Testis (tissue), 3 donors: Measurements from ENCODE around the gene SEC24D. TPM values are rescaled to one million over a fixed set of nuclear protein-coding genes. Genes with fewer than 3 reads are reported as not detected.
A peak's percentile ranks its signal among the peaks of the same experiment; 100 is the strongest.

Source experiments
- DNase-seq: peaks from one replicate; pipeline ENCODE4 v3.0.0-alpha.2; 2019
- H3K27ac ChIP-seq, 2 donors: fragments of 200-600 bp; sonication (generic); one replicate each; pipeline ENCODE4 v1.5.1; 2019
- H3K27me3 ChIP-seq: fragments of 200-600 bp; sonication (generic); one replicate; pipeline ENCODE4 v1.5.1; 2019
- H3K36me3 ChIP-seq: fragments of 200-600 bp; sonication (generic); one replicate; pipeline ENCODE4 v1.5.1; 2017; ENCODE audit warnings: low read depth; ENCODE audit errors: missing control alignments
- H3K4me1 ChIP-seq: fragments of 200-600 bp; sonication (generic); one replicate; pipeline ENCODE4 v1.5.1; 2019
- H3K4me3 ChIP-seq, 2 donors: fragments of 200-600 bp; sonication (generic); one replicate each; pipeline ENCODE4 v1.5.1; 2017 to 2019
- H3K9me3 ChIP-seq: fragments of 200-600 bp; sonication (generic); one replicate; pipeline ENCODE4 v1.5.1; 2017
- POLR2A ChIP-seq: fragments of 450-650 bp; IDR thresholded peaks from one replicate; pipeline ENCODE4 v1.6.1; 2017; ENCODE audit warnings: antibody characterized with exemption, mild to moderate bottlenecking, moderate library complexity
- WGBS, 2 donors: methylation state at CpG; one replicate each; pipeline ENCODE4 v1.1.5; 2018; 5-methylcytosine and 5-hydroxymethylcytosine counted together
- intact Hi-C: fragments of 100-400 bp; cut with DNase I; formaldehyde crosslinking; loops from one replicate; pipeline ENCODE4 v1.15.1; 2023; ENCODE audit warnings: low total_unique reads
- polyA plus RNA-seq: library from polyadenylated mRNA; stranded (reverse); fragments of 350-450 nt; fragmentation: Illumina TruSeq; extraction: RNeasy Lipid Tissue Mini Kit (QIAGEN cat#74804); gene quantifications from one replicate; pipeline ENCODE4 v1.2.3, GENCODE V29; 2014; ENCODE audit warnings: low read depth, low replicate concordance; ENCODE audit not compliant: insufficient read depth
- total RNA-seq, 2 donors: library from RNA; depleted of rRNA; stranded (reverse); fragments of >200 nt; gene quantifications; one replicate each; pipeline ENCODE4 v1.2.3, GENCODE V29; 2016
- TF ChIP-seq, protein P1 (sequence below), 3 experiments: fragments of 450-650 bp in 2 of 3; fragments of 200-600 bp in 1 of 3; sonication (generic) in 1 of 3; IDR thresholded peaks; one replicate each; pipeline ENCODE4 v1.5.1; 2016 to 2019; ENCODE audit warnings: antibody characterized with exemption in 3 of 3, mild to moderate bottlenecking in 2 of 3, moderate library complexity in 1 of 3

The SEC24D gene
- total and polyA plus RNA-seq, 3 donors from 2014 or later = 53.4 to 74.1 (median 62.2) TPM

DNA sequence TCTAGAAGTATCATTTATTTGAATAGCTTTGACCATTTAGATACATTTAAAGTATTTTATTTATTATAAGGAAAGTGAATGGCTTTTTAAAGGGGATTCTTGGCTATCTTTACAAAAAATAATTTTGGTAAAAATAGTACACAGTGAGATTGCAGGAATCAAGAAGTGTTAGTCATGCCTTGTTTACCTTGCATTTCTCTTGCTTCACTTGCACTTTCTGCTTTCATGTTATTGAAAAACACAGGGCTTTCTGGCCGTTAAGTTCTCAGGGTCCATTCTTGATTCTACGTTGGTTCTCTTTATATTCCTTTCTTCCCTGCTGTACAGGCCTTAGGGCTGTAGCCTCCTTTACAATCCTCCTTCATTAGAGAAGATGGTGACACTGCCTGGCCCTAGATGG is 21.8 kb upstream of the SEC24D start:
- Histone ChIP-seq H3K4me3 (no peak overlapping the region), H3K36me3 (no peaks in the 10 kb centered on the region), H3K9me3 (no peaks in the 10 kb centered on the region), H3K27ac (no peak overlapping the region), H3K4me1 (no peaks in the 10 kb centered on the region), H3K27me3 (no peaks in the 10 kb centered on the region)
- intact Hi-C loops = no loop called here
- TF ChIP-seq, protein P1, sequence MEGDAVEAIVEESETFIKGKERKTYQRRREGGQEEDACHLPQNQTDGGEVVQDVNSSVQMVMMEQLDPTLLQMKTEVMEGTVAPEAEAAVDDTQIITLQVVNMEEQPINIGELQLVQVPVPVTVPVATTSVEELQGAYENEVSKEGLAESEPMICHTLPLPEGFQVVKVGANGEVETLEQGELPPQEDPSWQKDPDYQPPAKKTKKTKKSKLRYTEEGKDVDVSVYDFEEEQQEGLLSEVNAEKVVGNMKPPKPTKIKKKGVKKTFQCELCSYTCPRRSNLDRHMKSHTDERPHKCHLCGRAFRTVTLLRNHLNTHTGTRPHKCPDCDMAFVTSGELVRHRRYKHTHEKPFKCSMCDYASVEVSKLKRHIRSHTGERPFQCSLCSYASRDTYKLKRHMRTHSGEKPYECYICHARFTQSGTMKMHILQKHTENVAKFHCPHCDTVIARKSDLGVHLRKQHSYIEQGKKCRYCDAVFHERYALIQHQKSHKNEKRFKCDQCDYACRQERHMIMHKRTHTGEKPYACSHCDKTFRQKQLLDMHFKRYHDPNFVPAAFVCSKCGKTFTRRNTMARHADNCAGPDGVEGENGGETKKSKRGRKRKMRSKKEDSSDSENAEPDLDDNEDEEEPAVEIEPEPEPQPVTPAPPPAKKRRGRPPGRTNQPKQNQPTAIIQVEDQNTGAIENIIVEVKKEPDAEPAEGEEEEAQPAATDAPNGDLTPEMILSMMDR (IDR thresholded peaks at IDR 0.05) = no peak
- no peak for TF ChIP-seq POLR2A
- DNase-seq = no peak
- WGBS, 2 donors = 93 to 97% methylated on average over 2 of the region's 2 CpGs

DNA sequence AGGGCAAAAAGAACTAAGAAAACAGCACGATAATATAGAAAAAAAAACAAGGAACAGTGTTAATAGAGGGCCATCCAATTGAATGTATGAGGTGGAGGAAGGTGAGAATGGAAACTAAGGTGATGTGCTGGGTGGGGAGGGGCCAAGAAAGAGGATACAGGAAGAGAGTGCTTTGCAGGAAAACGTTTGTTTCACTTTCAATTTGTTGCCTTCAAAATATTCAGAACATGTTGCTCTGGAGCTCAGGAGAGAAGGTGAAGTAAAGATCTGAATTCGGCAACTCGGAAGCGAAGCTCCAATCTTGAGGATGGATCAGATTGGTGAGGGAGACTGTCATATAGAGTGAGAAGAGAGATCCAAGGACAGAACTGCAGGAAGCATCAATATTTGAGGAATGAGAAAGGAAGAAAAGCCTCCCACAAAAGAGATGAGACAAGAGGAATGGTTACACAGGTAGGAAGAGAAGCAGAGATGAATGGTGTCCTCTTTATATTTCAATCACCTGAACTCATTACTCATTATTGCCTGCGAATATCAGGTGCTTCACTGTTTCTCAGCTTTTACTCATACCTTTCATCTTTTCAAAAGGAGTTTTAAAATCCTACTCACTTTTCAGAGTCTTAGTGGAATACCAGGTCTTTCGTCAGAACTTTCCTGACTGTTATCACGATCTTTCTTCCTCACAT is 14.7 kb upstream of the SEC24D start:
- H3K4me3 ChIP-seq = peak overlapping the region in 1 of 2 donors; percentile 31
- no peaks in the 10 kb centered on the region for H3K9me3 ChIP-seq
- no peaks in the 10 kb centered on the region for H3K4me1 ChIP-seq
- no peaks in the 10 kb centered on the region for H3K27me3 ChIP-seq
- H3K36me3 ChIP-seq = no peaks in the 10 kb centered on the region
- no peak for DNase-seq
- no peak for TF ChIP-seq POLR2A
- TF ChIP-seq, protein P1 (IDR thresholded peaks at IDR 0.05) = no peak
- intact Hi-C loops = no loop called here
- H3K27ac ChIP-seq = no peak overlapping the region
- WGBS, 2 donors = 33 to 44% methylated on average over 8 of the region's 8 CpGs

DNA sequence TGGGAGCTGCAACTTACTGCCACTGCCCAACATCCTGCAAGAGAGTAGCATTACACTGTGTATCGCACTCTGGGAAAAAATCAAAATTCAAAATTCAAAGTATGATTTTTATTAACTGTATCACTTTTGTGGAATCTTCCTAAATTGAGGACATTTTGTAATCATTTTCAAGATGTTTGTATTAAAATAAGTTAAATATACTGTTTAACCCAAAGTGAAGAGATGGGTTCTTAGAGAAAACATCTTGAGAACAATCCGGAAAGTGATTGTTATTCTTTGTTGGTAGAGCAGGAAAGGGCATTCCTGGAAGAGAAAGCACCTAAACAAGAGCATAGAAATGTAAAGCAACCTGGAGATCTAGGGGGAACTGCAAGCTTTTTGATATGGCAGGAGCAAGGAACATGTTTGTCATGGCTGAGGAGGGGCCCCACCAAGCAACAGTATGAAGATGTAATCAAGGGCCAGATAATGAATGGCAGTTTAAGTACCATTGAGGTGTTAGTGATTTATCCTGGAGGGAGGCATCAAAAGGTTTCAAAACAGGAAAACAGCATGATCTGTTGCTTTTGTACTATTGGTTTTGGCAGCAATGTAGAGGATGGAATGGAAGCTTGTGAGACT is 14.1 kb upstream of the SEC24D start:
- no peaks in the 10 kb centered on the region for H3K9me3 ChIP-seq
- WGBS, 2 donors = 91 to 94% methylated on average over 2 of the region's 2 CpGs
- no peaks in the 10 kb centered on the region for H3K4me1 ChIP-seq
- intact Hi-C loops = no loop called here
- H3K4me3 ChIP-seq = peak overlapping the region in 1 of 2 donors; percentile 31
- H3K27ac ChIP-seq = no peak overlapping the region
- TF ChIP-seq POLR2A = no peak
- TF ChIP-seq, protein P1 (IDR thresholded peaks at IDR 0.05) = no peak
- H3K36me3 ChIP-seq = no peaks in the 10 kb centered on the region
- no peak for DNase-seq
- H3K27me3 ChIP-seq = no peaks in the 10 kb centered on the region

DNA sequence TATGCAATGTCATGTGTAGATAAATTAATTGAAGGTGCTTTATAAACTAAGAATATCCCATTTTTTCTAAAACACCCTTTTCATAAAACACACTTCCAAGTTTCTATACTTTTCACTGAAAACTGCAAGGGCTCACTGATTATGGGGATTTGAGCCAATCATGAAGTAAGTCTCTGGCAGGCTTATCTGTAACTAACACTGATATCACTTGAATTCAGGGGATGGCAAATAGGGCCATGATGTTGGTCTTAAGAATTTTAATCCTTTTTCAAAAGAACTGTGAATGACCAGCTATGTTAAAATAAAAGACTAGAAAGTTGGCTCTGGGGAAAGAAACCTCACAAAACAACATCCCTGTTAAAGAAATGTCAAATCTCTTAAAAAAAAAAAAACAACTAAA is 13.0 kb upstream of the SEC24D start:
- TF ChIP-seq, protein P1 (IDR thresholded peaks at IDR 0.05) = no peak
- no peak for TF ChIP-seq POLR2A
- intact Hi-C loops = no loop called here
- Histone ChIP-seq H3K27me3 (no peaks in the 10 kb centered on the region), H3K4me3 (no peak overlapping the region), H3K27ac (no peak overlapping the region), H3K36me3 (no peaks in the 10 kb centered on the region), H3K9me3 (no peaks in the 10 kb centered on the region), H3K4me1 (no peaks in the 10 kb centered on the region)
- no peak for DNase-seq

DNA sequence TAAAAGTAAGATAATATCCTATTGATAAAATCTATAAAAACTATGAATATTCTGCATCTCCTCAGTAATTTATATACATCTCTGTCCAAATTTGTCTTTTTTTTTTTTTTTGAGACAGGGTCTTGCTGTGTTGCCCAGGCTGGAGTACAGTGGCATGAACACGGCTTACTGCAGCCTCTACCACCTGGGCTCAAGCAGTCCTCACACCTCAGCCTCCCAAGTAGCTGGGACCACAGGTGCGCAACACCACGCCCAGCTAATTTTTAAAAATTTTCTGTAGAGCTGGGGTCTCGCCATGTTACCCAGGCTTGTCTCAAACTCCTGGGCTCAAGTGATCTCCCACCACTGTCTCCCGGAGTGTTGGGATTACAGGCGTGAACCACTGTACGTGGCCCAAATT is 12.3 kb upstream of the SEC24D start:
- H3K27me3 ChIP-seq = no peaks in the 10 kb centered on the region
- WGBS, 2 donors = 94 to 96% methylated on average over 7 of the region's 7 CpGs
- no peak overlapping the region for H3K27ac ChIP-seq
- intact Hi-C loops = no loop called here
- no peaks in the 10 kb centered on the region for H3K36me3 ChIP-seq
- H3K4me3 ChIP-seq = no peak overlapping the region
- DNase-seq = no peak
- no peaks in the 10 kb centered on the region for H3K9me3 ChIP-seq
- TF ChIP-seq POLR2A = no peak
- TF ChIP-seq, protein P1 (IDR thresholded peaks at IDR 0.05) = no peak
- no peaks in the 10 kb centered on the region for H3K4me1 ChIP-seq
